Measurements from ENCODE around the gene PTPN23. TPM values are rescaled to one million over a fixed set of nuclear protein-coding genes. Genes with fewer than 3 reads are reported as not detected.
A peak's percentile ranks its signal among the peaks of the same experiment; 100 is the strongest.

Gene PTPN23
- total RNA-seq, 4 donors from 2014 or later, result 26.9 to 199 (median 55.1) TPM

DNA sequence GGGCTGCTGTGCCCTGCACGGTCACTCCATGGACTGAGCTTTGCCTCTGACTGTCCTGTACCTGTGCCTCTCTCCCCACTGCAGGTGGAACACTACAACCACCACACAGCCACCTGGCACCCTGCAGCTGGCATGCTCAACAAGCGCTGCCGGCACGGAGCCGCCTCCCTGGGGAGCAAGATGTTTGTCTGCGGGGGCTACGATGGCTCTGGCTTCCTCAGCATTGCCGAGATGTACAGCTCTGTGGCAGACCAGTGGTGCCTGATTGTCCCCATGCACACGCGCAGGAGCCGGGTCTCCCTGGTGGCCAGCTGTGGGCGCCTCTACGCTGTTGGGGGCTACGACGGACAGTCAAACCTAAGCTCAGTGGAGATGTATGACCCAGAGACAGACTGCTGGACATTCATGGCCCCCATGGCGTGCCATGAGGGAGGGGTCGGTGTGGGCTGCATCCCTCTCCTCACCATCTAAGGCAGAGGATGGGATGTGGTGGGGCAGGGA lies 37.3 kb upstream of the PTPN23 start:
- Histone ChIP-seq H3K4me3 (no peak overlapping the region), H3K27me3 (no peaks in the 10 kb centered on the region), H3K36me3 (peaks cover 0 to 18% (median 7%) of the 10 kb centered on the region in 4 donors), H3K27ac (no peak overlapping the region), H3K9me3 (no peaks in the 10 kb centered on the region), H3K4me1 (peaks cover 0 to 8% (median 0%) of the 10 kb centered on the region in 4 donors)
- WGBS, 2 donors (ENCODE audit: low coverage in 1 of 2), result 95% methylated on average over 16 of the region's 17 CpGs; no CpG with 5 or more reads in 1 of the 2 donors
- in situ Hi-C loops (cut with MboI; ENCODE audit: low pct_ligation_motif_present in 1 of 4, low pct_unique_long_range_greater_than_20kb in 1 of 4, low sequenced_read_pairs in 3 of 4) (loop anchor here in 2 of 4 donors (25.0 kb wide), 2 partner anchors 481 to 631 kb away; partner anchors contain the start of genes PRSS50 (in 2 of the 2), TMIE (in 2 of the 2) and MYL3 (in 1 of the 2)), intact Hi-C loops (cut with DNase I; ENCODE audit: low total_unique reads) (no loop called here)
- DNase-seq, result no peak
- TF ChIP-seq POLR2A (IDR thresholded peaks at IDR 0.05) (no peak), EP300 (IDR thresholded peaks at IDR 0.05; ENCODE audit: low read depth) (no peak), POLR2AphosphoS5 (IDR thresholded peaks at IDR 0.05) (no peak)
- TF ChIP-seq, protein P1, sequence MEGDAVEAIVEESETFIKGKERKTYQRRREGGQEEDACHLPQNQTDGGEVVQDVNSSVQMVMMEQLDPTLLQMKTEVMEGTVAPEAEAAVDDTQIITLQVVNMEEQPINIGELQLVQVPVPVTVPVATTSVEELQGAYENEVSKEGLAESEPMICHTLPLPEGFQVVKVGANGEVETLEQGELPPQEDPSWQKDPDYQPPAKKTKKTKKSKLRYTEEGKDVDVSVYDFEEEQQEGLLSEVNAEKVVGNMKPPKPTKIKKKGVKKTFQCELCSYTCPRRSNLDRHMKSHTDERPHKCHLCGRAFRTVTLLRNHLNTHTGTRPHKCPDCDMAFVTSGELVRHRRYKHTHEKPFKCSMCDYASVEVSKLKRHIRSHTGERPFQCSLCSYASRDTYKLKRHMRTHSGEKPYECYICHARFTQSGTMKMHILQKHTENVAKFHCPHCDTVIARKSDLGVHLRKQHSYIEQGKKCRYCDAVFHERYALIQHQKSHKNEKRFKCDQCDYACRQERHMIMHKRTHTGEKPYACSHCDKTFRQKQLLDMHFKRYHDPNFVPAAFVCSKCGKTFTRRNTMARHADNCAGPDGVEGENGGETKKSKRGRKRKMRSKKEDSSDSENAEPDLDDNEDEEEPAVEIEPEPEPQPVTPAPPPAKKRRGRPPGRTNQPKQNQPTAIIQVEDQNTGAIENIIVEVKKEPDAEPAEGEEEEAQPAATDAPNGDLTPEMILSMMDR (IDR thresholded peaks at IDR 0.05), result no peak

- 85 to 93% methylated on average over 3 to 6 of the region's 6 CpGs for WGBS, 2 donors (ENCODE audit: low coverage in 1 of 2)
- intact Hi-C loops (cut with DNase I; ENCODE audit: low total_unique reads), result no loop called here
Measured at GRCh38 chr3:47344971-47345370, 35.9 kb upstream of the PTPN23 start.

GRCh38 chr3:47347217-47347801 lies 33.5 kb upstream of the PTPN23 start:
- in situ Hi-C loops (cut with MboI; ENCODE audit: low pct_ligation_motif_present in 1 of 4, low pct_unique_long_range_greater_than_20kb in 1 of 4, low sequenced_read_pairs in 3 of 4), result loop anchor here in 2 of 4 donors (25.0 kb wide), 2 partner anchors 485 to 635 kb away; partner anchors contain the start of genes PRSS50 (in 2 of the 2), TMIE (in 2 of the 2) and MYL3 (in 1 of the 2)

More at GRCh38 chr3:47344971-47345370, 35.9 kb upstream of the PTPN23 start:
- no peak for DNase-seq
- Histone ChIP-seq H3K4me3 (no peak overlapping the region), H3K36me3 (peaks cover 0 to 18% (median 2%) of the 10 kb centered on the region in 4 donors), H3K9me3 (no peaks in the 10 kb centered on the region), H3K27ac (no peak overlapping the region), H3K4me1 (peaks cover 0 to 8% (median 0%) of the 10 kb centered on the region in 4 donors), H3K27me3 (no peaks in the 10 kb centered on the region)
- in situ Hi-C loops (cut with MboI; ENCODE audit: low pct_ligation_motif_present in 1 of 4, low pct_unique_long_range_greater_than_20kb in 1 of 4, low sequenced_read_pairs in 3 of 4), result loop anchor here in 2 of 4 donors (25.0 kb wide), 2 partner anchors 483 to 633 kb away; partner anchors contain the start of genes PRSS50 (in 2 of the 2), TMIE (in 2 of the 2) and MYL3 (in 1 of the 2)
- no peak for TF ChIP-seq EP300 (IDR thresholded peaks at IDR 0.05; ENCODE audit: low read depth)
- no peak for TF ChIP-seq POLR2A (IDR thresholded peaks at IDR 0.05)
- TF ChIP-seq, protein P1 (IDR thresholded peaks at IDR 0.05), result no peak
- no peak for TF ChIP-seq POLR2AphosphoS5 (IDR thresholded peaks at IDR 0.05)

More at GRCh38 chr3:47347217-47347801, 33.5 kb upstream of the PTPN23 start:
- 56% methylated on average over 4 of the region's 4 CpGs; no CpG with 5 or more reads in 1 of the 2 donors for WGBS, 2 donors (ENCODE audit: low coverage in 1 of 2)
- Histone ChIP-seq H3K4me1 (peaks cover 0 to 8% (median 0%) of the 10 kb centered on the region in 4 donors), H3K9me3 (no peaks in the 10 kb centered on the region), H3K4me3 (no peak overlapping the region), H3K36me3 (peaks cover 0 to 18% (median 2%) of the 10 kb centered on the region in 4 donors), H3K27ac (no peak overlapping the region), H3K27me3 (no peaks in the 10 kb centered on the region)
- TF ChIP-seq POLR2A (IDR thresholded peaks at IDR 0.05) (no peak), EP300 (IDR thresholded peaks at IDR 0.05; ENCODE audit: low read depth) (no peak), POLR2AphosphoS5 (IDR thresholded peaks at IDR 0.05) (no peak)
- TF ChIP-seq, protein P1 (IDR thresholded peaks at IDR 0.05), result no peak
- intact Hi-C loops (cut with DNase I; ENCODE audit: low total_unique reads), result no loop called here
- DNase-seq, result peak; percentile 18
